ENCODE data around the gene ADARB1. TPM values are rescaled to one million over a fixed set of nuclear protein-coding genes. Genes with fewer than 3 reads are reported as not detected.

The ADARB1 gene
- total and polyA plus RNA-seq, 9 of the 15 experiments (the other 6 are each of a cell fraction or from before 2014, with no cell fraction given): 6.7 to 16.0 (median 8.3) TPM

DNA sequence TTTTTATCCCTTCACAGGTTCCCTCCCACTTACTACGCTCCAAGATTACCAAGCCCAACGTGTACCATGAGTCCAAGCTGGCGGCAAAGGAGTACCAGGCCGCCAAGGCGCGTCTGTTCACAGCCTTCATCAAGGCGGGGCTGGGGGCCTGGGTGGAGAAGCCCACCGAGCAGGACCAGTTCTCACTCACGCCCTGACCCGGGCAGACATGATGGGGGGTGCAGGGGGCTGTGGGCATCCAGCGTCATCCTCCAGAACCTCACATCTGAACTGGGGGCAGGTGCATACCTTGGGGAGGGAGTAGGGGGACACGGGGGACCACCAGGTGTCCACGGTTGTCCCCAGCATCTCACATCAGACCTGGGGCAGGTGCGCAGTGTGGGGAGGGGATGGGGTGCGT is 147.6 kb downstream of the ADARB1 start:
- no peak overlapping the region for H3K4me3 ChIP-seq
- H3K4me2 ChIP-seq (ENCODE audit: insufficient read depth, low read length): no peak overlapping the region
- TF ChIP-seq ZNF444 (CRISPR knock-in tag; IDR thresholded peaks at IDR 0.05) (no peak), TBP (optimal IDR thresholded peaks at IDR 0.05; ENCODE audit: low read depth, low read length) (no peak), RBM17 (IDR thresholded peaks at IDR 0.05; ENCODE audit: borderline replicate concordance, low read depth, low read length) (no peak), XRCC3 (IDR thresholded peaks at IDR 0.05) (no peak), SOX6 (IDR thresholded peaks at IDR 0.05) (no peak), ZNF830 (CRISPR knock-in tag; IDR thresholded peaks at IDR 0.05) (no peak), CC2D1A (IDR thresholded peaks at IDR 0.05) (no peak), NEUROD1 (IDR thresholded peaks at IDR 0.05; ENCODE audit: borderline replicate concordance, low read depth, low read length, partially characterized antibody) (no peak), ELF1 (tag; IDR thresholded peaks at IDR 0.05) (no peak), ETV5 (CRISPR knock-in tag; IDR thresholded peaks at IDR 0.05; ENCODE audit: low read depth) (no peak), NFE2 (IDR thresholded peaks at IDR 0.05; ENCODE audit: low read depth) (no peak), RUNX1 (IDR thresholded peaks at IDR 0.05; ENCODE audit: low read depth) (no peak), ZBED1 (IDR thresholded peaks at IDR 0.05) (no peak), HDAC3 (IDR thresholded peaks at IDR 0.05; ENCODE audit: borderline replicate concordance, partially characterized antibody) (no peak), CBX1 (IDR thresholded peaks at IDR 0.05; ENCODE audit: low read depth) (no peak), ELF2 (CRISPR knock-in tag; IDR thresholded peaks at IDR 0.05) (no peak)
- TF ChIP-seq, protein P1, sequence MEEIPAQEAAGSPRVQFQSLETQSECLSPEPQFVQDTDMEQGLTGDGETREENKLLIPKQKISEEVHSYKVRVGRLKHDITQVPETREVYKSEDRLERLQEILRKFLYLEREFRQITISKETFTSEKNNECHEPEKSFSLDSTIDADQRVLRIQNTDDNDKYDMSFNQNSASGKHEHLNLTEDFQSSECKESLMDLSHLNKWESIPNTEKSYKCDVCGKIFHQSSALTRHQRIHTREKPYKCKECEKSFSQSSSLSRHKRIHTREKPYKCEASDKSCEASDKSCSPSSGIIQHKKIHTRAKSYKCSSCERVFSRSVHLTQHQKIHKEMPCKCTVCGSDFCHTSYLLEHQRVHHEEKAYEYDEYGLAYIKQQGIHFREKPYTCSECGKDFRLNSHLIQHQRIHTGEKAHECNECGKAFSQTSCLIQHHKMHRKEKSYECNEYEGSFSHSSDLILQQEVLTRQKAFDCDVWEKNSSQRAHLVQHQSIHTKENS (CRISPR knock-in tag; IDR thresholded peaks at IDR 0.05): no peak
- TF ChIP-seq, protein P2, sequence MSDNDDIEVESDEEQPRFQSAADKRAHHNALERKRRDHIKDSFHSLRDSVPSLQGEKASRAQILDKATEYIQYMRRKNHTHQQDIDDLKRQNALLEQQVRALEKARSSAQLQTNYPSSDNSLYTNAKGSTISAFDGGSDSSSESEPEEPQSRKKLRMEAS (CRISPR knock-in tag; IDR thresholded peaks at IDR 0.05): no peak
- TF ChIP-seq, protein P3, sequence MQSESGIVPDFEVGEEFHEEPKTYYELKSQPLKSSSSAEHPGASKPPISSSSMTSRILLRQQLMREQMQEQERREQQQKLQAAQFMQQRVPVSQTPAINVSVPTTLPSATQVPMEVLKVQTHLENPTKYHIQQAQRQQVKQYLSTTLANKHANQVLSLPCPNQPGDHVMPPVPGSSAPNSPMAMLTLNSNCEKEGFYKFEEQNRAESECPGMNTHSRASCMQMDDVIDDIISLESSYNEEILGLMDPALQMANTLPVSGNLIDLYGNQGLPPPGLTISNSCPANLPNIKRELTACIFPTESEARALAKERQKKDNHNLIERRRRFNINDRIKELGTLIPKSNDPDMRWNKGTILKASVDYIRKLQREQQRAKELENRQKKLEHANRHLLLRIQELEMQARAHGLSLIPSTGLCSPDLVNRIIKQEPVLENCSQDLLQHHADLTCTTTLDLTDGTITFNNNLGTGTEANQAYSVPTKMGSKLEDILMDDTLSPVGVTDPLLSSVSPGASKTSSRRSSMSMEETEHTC (IDR thresholded peaks at IDR 0.05): no peak
- TF ChIP-seq, protein P4, sequence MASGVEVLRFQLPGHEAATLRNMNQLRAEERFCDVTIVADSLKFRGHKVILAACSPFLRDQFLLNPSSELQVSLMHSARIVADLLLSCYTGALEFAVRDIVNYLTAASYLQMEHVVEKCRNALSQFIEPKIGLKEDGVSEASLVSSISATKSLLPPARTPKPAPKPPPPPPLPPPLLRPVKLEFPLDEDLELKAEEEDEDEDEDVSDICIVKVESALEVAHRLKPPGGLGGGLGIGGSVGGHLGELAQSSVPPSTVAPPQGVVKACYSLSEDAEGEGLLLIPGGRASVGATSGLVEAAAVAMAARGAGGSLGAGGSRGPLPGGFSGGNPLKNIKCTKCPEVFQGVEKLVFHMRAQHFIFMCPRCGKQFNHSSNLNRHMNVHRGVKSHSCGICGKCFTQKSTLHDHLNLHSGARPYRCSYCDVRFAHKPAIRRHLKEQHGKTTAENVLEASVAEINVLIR (CRISPR knock-in tag; IDR thresholded peaks at IDR 0.05): no peak
- FAIRE-seq (no peak), ATAC-seq (no peak), DNase-seq (ENCODE audit: extremely low read depth in 1 of 4, low spot score in 3 of 4) (no peak)
- no peak overlapping the region for H3K27ac ChIP-seq (ENCODE audit: extremely low read depth, low read depth, low read length)
- H3K9me3 ChIP-seq (replicated peaks; ENCODE audit: control insufficient read depth, insufficient read depth, low read depth, low read length): no peaks in the 10 kb centered on the region
- peaks cover 0 to 10% of the 10 kb centered on the region in 2 experiments; a peak in 1 of 5 replicates for H3K4me1 ChIP-seq (replicated peaks in 1 of 2; ENCODE audit: control insufficient read depth in 2 of 2, insufficient read depth in 2 of 2, low read length in 2 of 2)
- CTCF ChIA-PET (ENCODE audit: low intra/inter-chr PET ratio): no interaction called here
- no peak overlapping the region for H2AFZ ChIP-seq (ENCODE audit: low read depth, low read length)
- POLR2A ChIA-PET: no interaction called here
- in situ Hi-C loops (cut with MboI) (no loop called here), intact Hi-C loops (cut with micrococcal nuclease) (no loop called here)
- H3K9ac ChIP-seq (ENCODE audit: insufficient read depth in 1 of 2, low read depth in 2 of 2, low read length in 2 of 2): no peak overlapping the region
- H4K20me1 ChIP-seq (replicated peaks; ENCODE audit: control insufficient read depth, insufficient read depth, low read length): peaks cover 11% of the 10 kb centered on the region
- no peaks in the 10 kb centered on the region for H3K36me3 ChIP-seq (ENCODE audit: control insufficient read depth, insufficient read depth, low read length)
- no peaks in the 10 kb centered on the region for H3K9me1 ChIP-seq (ENCODE audit: control insufficient read depth, insufficient read depth, low read length)
- no peaks in the 10 kb centered on the region for H3K79me2 ChIP-seq (ENCODE audit: control insufficient read depth, insufficient read depth, low read length)
- BruUV-seq (replicated peaks): no TSS peak
- H3K27me3 ChIP-seq (ENCODE audit: control insufficient read depth in 2 of 2, insufficient read depth in 2 of 2, low read length in 2 of 2): peaks cover 21 to 27% of the 10 kb centered on the region in 2 experiments
- 41% methylated on average over 12 of the region's 15 CpGs for WGBS (ENCODE audit: insufficient coverage, low coverage, missing lambda C conversion rate)

Data from K562 (cell line).